ENCODE results near the gene SYT7.

DNA sequence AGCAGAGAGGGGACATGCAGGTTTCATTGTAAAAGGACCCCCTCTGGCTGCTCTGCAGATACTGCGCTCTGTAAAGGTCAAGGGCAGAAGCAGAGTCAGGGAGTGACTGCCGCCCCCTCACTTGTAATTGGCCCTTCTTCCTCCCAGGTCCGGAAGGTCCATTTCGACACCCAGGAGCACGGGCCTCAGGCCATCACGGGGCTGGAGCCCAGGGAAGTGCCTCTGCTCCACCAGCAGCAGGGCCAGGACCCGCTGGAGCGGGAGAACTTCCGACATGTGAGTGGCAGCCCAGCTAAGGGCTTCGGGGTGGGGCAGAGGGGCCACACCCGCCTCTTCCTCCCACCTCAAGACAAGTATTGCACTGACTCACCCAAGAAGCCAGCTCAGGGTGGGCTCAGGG, 96.3 kb downstream of the SYT7 start:
- no peak for TF ChIP-seq EZH2phosphoT487 (IDR thresholded peaks at IDR 0.05; ENCODE audit: insufficient read depth, low read depth)
- no peak for TF ChIP-seq EZH2 (IDR thresholded peaks at IDR 0.05; ENCODE audit: insufficient read depth, poor library complexity, severe bottlenecking)
